Ascending aorta (tissue), 2 donors: Measurements from ENCODE around the gene RAB15. TPM values are rescaled to one million over a fixed set of nuclear protein-coding genes. Genes with fewer than 3 reads are reported as not detected.

Source experiments
- DNase-seq, 2 donors: peaks; one replicate each; pipeline ENCODE4 v3.0.0-alpha.2; 2019; ENCODE audit warnings: low spot score in 2 of 2
- H3K27ac ChIP-seq, 2 donors: fragments of 200-600 bp; sonication (generic); one replicate each; pipeline ENCODE4 v1.5.1; 2016 to 2017; ENCODE audit warnings: mild to moderate bottlenecking in 1 of 2
- H3K27me3 ChIP-seq: fragments of 200-600 bp; sonication (generic); one replicate; pipeline ENCODE4 v1.5.1; 2017
- H3K36me3 ChIP-seq, 2 donors: fragments of 200-600 bp; sonication (generic); one replicate each; pipeline ENCODE4 v1.5.1; 2016
- H3K4me1 ChIP-seq, 2 donors: fragments of 200-600 bp; sonication (generic); one replicate each; pipeline ENCODE4 v1.5.1; 2016 to 2017; ENCODE audit warnings: mild to moderate bottlenecking in 1 of 2
- H3K4me3 ChIP-seq, 2 donors: fragments of 200-600 bp; sonication (generic); one replicate each; pipeline ENCODE4 v1.5.1; 2016 to 2017; ENCODE audit warnings: mild to moderate bottlenecking in 1 of 2
- H3K9me3 ChIP-seq, 2 donors: fragments of 200-600 bp; sonication (generic); one replicate each; pipeline ENCODE4 v1.5.1; 2016
- CTCF ChIP-seq, 3 experiments: fragments of 200-600 bp in 2 of 3; fragments of 450-650 bp in 1 of 3; sonication (generic) in 2 of 3; IDR thresholded peaks; one replicate each; pipeline ENCODE4 v1.5.1; 2016 to 2019; ENCODE audit warnings: antibody characterized with exemption in 3 of 3, mild to moderate bottlenecking in 1 of 3, moderate library complexity in 1 of 3
- intact Hi-C: fragments of 100-400 bp; cut with DNase I; formaldehyde crosslinking; loops from one replicate; pipeline ENCODE4 v1.15.1; 2023
- total RNA-seq: library from RNA; depleted of rRNA; stranded (reverse); fragments of >200 nt; gene quantifications from one replicate; pipeline ENCODE4 v1.1.0, GENCODE V29; 2016

RAB15 gene
- total RNA-seq, 1 donor from 2014 or later: 1.6 TPM

- intact Hi-C loops: no loop called here
- H3K9me3 ChIP-seq: no peaks in the 10 kb centered on the region
- no peaks in the 10 kb centered on the region for H3K4me1 ChIP-seq
- no peak overlapping the region for H3K27ac ChIP-seq
- peaks cover 3 to 19% of the 10 kb centered on the region in 2 donors for H3K36me3 ChIP-seq
- H3K4me3 ChIP-seq: no peak overlapping the region
- no peaks in the 10 kb centered on the region for H3K27me3 ChIP-seq
- TF ChIP-seq CTCF (IDR thresholded peaks at IDR 0.05): no peak
- peak in 1 of 2 donors; percentile 16 for DNase-seq
These were observed 25.7 kb downstream of the RAB15 start for GRCh38 chr14:64946310-64947045.

GRCh38 chr14:64945431-64946178, 26.5 kb downstream of the RAB15 start:
- Histone ChIP-seq H3K27me3 (no peaks in the 10 kb centered on the region), H3K36me3 (peaks cover 3 to 19% of the 10 kb centered on the region in 2 donors), H3K27ac (no peak overlapping the region), H3K4me1 (no peaks in the 10 kb centered on the region), H3K4me3 (no peak overlapping the region), H3K9me3 (no peaks in the 10 kb centered on the region)
- no peak for TF ChIP-seq CTCF (IDR thresholded peaks at IDR 0.05)
- peak in 1 of 2 donors; percentile 35 for DNase-seq
- intact Hi-C loops: no loop called here

- no peaks in the 10 kb centered on the region for H3K4me1 ChIP-seq
- intact Hi-C loops: no loop called here
- no peak for TF ChIP-seq CTCF (IDR thresholded peaks at IDR 0.05)
- no peak overlapping the region for H3K27ac ChIP-seq
- H3K4me3 ChIP-seq: no peak overlapping the region
- H3K9me3 ChIP-seq: no peaks in the 10 kb centered on the region
- peak in 1 of 2 donors; percentile 5 for DNase-seq
- H3K36me3 ChIP-seq: peaks cover 3 to 19% of the 10 kb centered on the region in 2 donors
- H3K27me3 ChIP-seq: no peaks in the 10 kb centered on the region
These were observed 27.3 kb downstream of the RAB15 start for GRCh38 chr14:64944861-64945260.

- no peak for TF ChIP-seq CTCF (IDR thresholded peaks at IDR 0.05)
- intact Hi-C loops: no loop called here
- no peak overlapping the region for H3K27ac ChIP-seq
- H3K9me3 ChIP-seq: no peaks in the 10 kb centered on the region
- peak in 1 of 2 donors; percentile 30 for DNase-seq
- no peaks in the 10 kb centered on the region for H3K4me1 ChIP-seq
- no peak overlapping the region for H3K4me3 ChIP-seq
- peaks cover 3 to 19% of the 10 kb centered on the region in 2 donors for H3K36me3 ChIP-seq
- no peaks in the 10 kb centered on the region for H3K27me3 ChIP-seq
These were observed 28.1 kb downstream of the RAB15 start for GRCh38 chr14:64944041-64944440.

- DNase-seq: peak in 1 of 2 donors; percentile 41
- H3K4me1 ChIP-seq: no peaks in the 10 kb centered on the region
- intact Hi-C loops: no loop called here
- H3K36me3 ChIP-seq: peaks cover 3 to 19% of the 10 kb centered on the region in 2 donors
- no peaks in the 10 kb centered on the region for H3K9me3 ChIP-seq
- no peak overlapping the region for H3K4me3 ChIP-seq
- no peak overlapping the region for H3K27ac ChIP-seq
- no peaks in the 10 kb centered on the region for H3K27me3 ChIP-seq
- TF ChIP-seq CTCF (IDR thresholded peaks at IDR 0.05): no peak
These were observed 28.6 kb downstream of the RAB15 start for GRCh38 chr14:64943556-64943955.
